Endothelial cell of umbilical vein (primary cell): ENCODE measurements around the gene MAN2B2. TPM values are rescaled to one million over a fixed set of nuclear protein-coding genes. Genes with fewer than 3 reads are reported as not detected.

ENCODE experiments used
- BruUV-seq: library from RNA; stranded (reverse); fragments of 400-500 nt; replicated peaks from 2 replicates; lab custom pipeline; 2021; lab: Mats Ljungman, UMichigan
- CTCF ChIA-PET: fragments of 300-600, 350-600 bp; sonication (Branson Sonifier 250); formaldehyde crosslinking; loops from one replicate; lab custom pipeline; 2021; ENCODE audit warnings: antibody characterized with exemption, inconsistent platforms; lab: Charles Lee
- POLR2A ChIA-PET: fragments of 300-600, 350-600 bp; sonication (Branson Sonifier 250); formaldehyde crosslinking; loops from one replicate; lab custom pipeline; 2021; ENCODE audit warnings: antibody characterized with exemption, inconsistent platforms; lab: Charles Lee
- DNase-seq: peaks from one replicate; pipeline ENCODE4 v3.0.0-alpha.2; 2011; ENCODE audit warnings: low read depth, low spot score
- FAIRE-seq: peaks from 2 replicates; lab custom pipeline; 2011; peaks lifted over from hg19 to GRCh38; lab: Jason Lieb, UNC
- H2AFZ ChIP-seq: 2 replicates; pipeline ENCODE4 v1.6.0; 2012; ENCODE audit warnings: low read depth, low read length, control low read depth, inconsistent platforms
- H3K27ac ChIP-seq: 2 replicates; pipeline ENCODE4 v1.5.1; 2011; ENCODE audit warnings: low read depth, mild to moderate bottlenecking, control low read depth, low read length, moderate library complexity; ENCODE audit not compliant: insufficient read depth
- H3K27me3 ChIP-seq, 2 experiments: 2 replicates each; pipeline versions ENCODE4 v1.6.0 to v1.6.1; 2011; ENCODE audit warnings: low read length in 2 of 2, mixed read lengths in 1 of 2; ENCODE audit not compliant: control insufficient read depth in 2 of 2, insufficient read depth in 2 of 2
- H3K36me3 ChIP-seq, 2 experiments: 2 replicates in 1 of 2; 3 replicates in 1 of 2; pipeline ENCODE4 v1.5.1; 2011; ENCODE audit warnings: low read length in 2 of 2, mild to moderate bottlenecking in 1 of 2, moderate library complexity in 1 of 2; ENCODE audit not compliant: control insufficient read depth in 2 of 2, insufficient read depth in 2 of 2; ENCODE audit errors: extremely low read depth in 1 of 2
- H3K4me1 ChIP-seq: 3 replicates; pipeline ENCODE4 v1.5.1; 2011; ENCODE audit warnings: mild to moderate bottlenecking, low read length; ENCODE audit not compliant: control insufficient read depth, insufficient read depth; ENCODE audit errors: extremely low read depth
- H3K4me2 ChIP-seq: 2 replicates; pipeline ENCODE4 v1.6.1; 2011; ENCODE audit warnings: low read length, control low read depth, mixed read lengths; ENCODE audit not compliant: insufficient read depth
- H3K4me3 ChIP-seq, 3 experiments: fragments of 200-600 bp in 1 of 3; sonication (generic), shearing (Covaris generic) in 1 of 3; replicated peaks in 1 of 3; 2 replicates each; pipeline ENCODE4 v1.5.1; 2011 to 2016; ENCODE audit warnings: control low read depth in 3 of 3, low read length in 3 of 3, mild to moderate bottlenecking in 2 of 3, inconsistent platforms in 1 of 3, low read depth in 1 of 3, moderate library complexity in 1 of 3; ENCODE audit not compliant: insufficient read depth in 1 of 3
- H3K79me2 ChIP-seq: 2 replicates; pipeline ENCODE4 v1.6.0; 2012; ENCODE audit warnings: low read length, inconsistent platforms; ENCODE audit not compliant: control insufficient read depth, insufficient read depth
- H3K9ac ChIP-seq: replicated peaks from 2 replicates; pipeline ENCODE3; 2011; ENCODE audit warnings: low read length, control low read depth; ENCODE audit not compliant: insufficient read depth; ENCODE audit errors: extremely low read depth
- H3K9me1 ChIP-seq: replicated peaks from 3 replicates; pipeline ENCODE4 v1.6.0; 2011; ENCODE audit warnings: mild to moderate bottlenecking, low read length; ENCODE audit not compliant: control insufficient read depth, insufficient read depth; ENCODE audit errors: extremely low read depth
- H3K9me3 ChIP-seq: replicated peaks from 2 replicates; pipeline ENCODE4 v1.5.1; 2012; ENCODE audit warnings: low read length, inconsistent platforms; ENCODE audit not compliant: control insufficient read depth, insufficient read depth
- H4K20me1 ChIP-seq: replicated peaks from 2 replicates; pipeline ENCODE3; 2011; ENCODE audit warnings: mild to moderate bottlenecking, low read length; ENCODE audit not compliant: control insufficient read depth, insufficient read depth; ENCODE audit errors: extremely low read depth
- EZH2 ChIP-seq: IDR thresholded peaks from 2 replicates; pipeline ENCODE4 v1.6.1; 2012; ENCODE audit warnings: borderline replicate concordance, low read depth, mild to moderate bottlenecking, moderate library complexity, low read length, inconsistent platforms; ENCODE audit not compliant: severe bottlenecking
- FOS ChIP-seq: IDR thresholded peaks from 2 replicates; pipeline ENCODE4 v1.6.1; 2011; ENCODE audit warnings: mild to moderate bottlenecking, low read length, moderate library complexity, borderline replicate concordance; ENCODE audit not compliant: insufficient read depth
- GATA2 ChIP-seq: IDR thresholded peaks from 2 replicates; pipeline ENCODE4 v1.7.0; 2011; ENCODE audit warnings: low read depth, mild to moderate bottlenecking, moderate library complexity, mixed read lengths, low read length; ENCODE audit not compliant: insufficient read length, insufficient read depth
- JUN ChIP-seq: IDR thresholded peaks from 2 replicates; pipeline ENCODE4 v1.6.1; 2011; ENCODE audit warnings: borderline replicate concordance, low read depth; ENCODE audit not compliant: insufficient read length, insufficient read depth
- MYC ChIP-seq: IDR thresholded peaks from one replicate; pipeline ENCODE4 v1.6.1; 2011; ENCODE audit warnings: mild to moderate bottlenecking, low read depth, low read length
- POLR2A ChIP-seq: IDR thresholded peaks from 2 replicates; pipeline ENCODE4 v1.6.1; 2012; ENCODE audit warnings: low read depth, mild to moderate bottlenecking, control low read depth, low read length
- POLR2AphosphoS5 ChIP-seq: IDR thresholded peaks from 2 replicates; pipeline ENCODE4 v1.6.1; 2012; ENCODE audit warnings: low read depth, mild to moderate bottlenecking, control low read depth, low read length, moderate library complexity; ENCODE audit not compliant: insufficient read depth
- dilution Hi-C: fragments of 300-500 bp; cut with MboI; formaldehyde crosslinking; loops from one replicate; pipeline ENCODE4 v1.15.0; 2019; ENCODE audit warnings: low sequenced_read_pairs; ENCODE audit not compliant: extremely low pct_ligation_motif_present
- intact Hi-C: fragments of 100-400 bp; cut with micrococcal nuclease; formaldehyde crosslinking; loops from one replicate; pipeline ENCODE4 v1.10.0; 2022
- polyA plus RNA-seq, 4 experiments: library from polyadenylated mRNA; depleted of rRNA in 3 of 4; stranded (reverse) in 3 of 4; unstranded in 1 of 4; fragments of >200 nt; gene quantifications; 2 replicates each; pipeline versions ENCODE4 v1.2.1 to v1.2.3, GENCODE V29; 2011 to 2012; ENCODE audit warnings: missing spikeins in 1 of 4
- total RNA-seq: library from RNA; stranded (reverse); gene quantifications from 2 replicates; pipeline ENCODE4 v1.2.3, GENCODE V29; 2021
- TF ChIP-seq, protein P1 (sequence below), 2 donors: IDR thresholded peaks; 1 replicate in 1 of 2; 2 replicates in 1 of 2; pipeline ENCODE4 v1.5.1; 2011; ENCODE audit warnings: low read length in 2 of 2, mild to moderate bottlenecking in 2 of 2, moderate library complexity in 2 of 2, control low read depth in 1 of 2, inconsistent platforms in 1 of 2, low read depth in 1 of 2; ENCODE audit not compliant: insufficient read depth in 1 of 2; ENCODE audit errors: extremely low read depth in 1 of 2

MAN2B2 gene
- total and polyA plus RNA-seq, 2 donors (not counting 3 experiments of a cell fraction or from before 2014, with no cell fraction given) = 15.7 to 25.1 TPM

DNA sequence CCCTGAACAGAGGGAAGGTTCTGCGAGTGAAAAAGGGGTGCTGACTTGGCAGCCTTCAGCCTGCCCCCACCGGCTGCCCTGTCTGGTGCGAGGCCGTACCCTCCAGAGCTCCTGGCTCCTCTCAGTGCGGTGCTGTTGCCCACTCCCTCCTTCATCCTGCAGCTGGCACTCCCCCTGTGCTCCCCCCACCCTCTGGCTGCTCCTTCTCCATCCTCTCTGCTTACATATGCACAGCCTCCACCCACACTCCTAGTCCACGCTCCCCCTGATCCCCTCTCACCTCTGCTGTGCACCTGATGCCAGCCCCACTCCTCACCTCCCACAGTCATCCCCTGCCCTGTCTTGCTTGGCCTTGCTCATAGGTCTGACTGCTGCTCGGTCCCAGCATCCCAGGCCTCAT, 9.9 kb downstream of the MAN2B2 start:
- CTCF ChIA-PET = no interaction called here
- TF ChIP-seq EZH2 = no peak
- Histone ChIP-seq H3K4me2 (no peak overlapping the region), H3K9me1 (no peaks in the 10 kb centered on the region), H3K4me1 (no peaks in the 10 kb centered on the region), H3K27me3 (no peaks in the 10 kb centered on the region), H3K36me3 (peaks cover 2 to 5% of the 10 kb centered on the region in 2 experiments), H4K20me1 (no peaks in the 10 kb centered on the region), H3K9ac (no peak overlapping the region), H2AFZ (no peak overlapping the region), H3K9me3 (no peaks in the 10 kb centered on the region), H3K4me3 (no peak overlapping the region), H3K27ac (no peak overlapping the region), H3K79me2 (no peaks in the 10 kb centered on the region)
- POLR2A ChIA-PET = no interaction called here
- dilution Hi-C loops (no loop called here), intact Hi-C loops (no loop called here)
- FAIRE-seq (no peak), DNase-seq (no peak)
- BruUV-seq = no TSS peak

DNA sequence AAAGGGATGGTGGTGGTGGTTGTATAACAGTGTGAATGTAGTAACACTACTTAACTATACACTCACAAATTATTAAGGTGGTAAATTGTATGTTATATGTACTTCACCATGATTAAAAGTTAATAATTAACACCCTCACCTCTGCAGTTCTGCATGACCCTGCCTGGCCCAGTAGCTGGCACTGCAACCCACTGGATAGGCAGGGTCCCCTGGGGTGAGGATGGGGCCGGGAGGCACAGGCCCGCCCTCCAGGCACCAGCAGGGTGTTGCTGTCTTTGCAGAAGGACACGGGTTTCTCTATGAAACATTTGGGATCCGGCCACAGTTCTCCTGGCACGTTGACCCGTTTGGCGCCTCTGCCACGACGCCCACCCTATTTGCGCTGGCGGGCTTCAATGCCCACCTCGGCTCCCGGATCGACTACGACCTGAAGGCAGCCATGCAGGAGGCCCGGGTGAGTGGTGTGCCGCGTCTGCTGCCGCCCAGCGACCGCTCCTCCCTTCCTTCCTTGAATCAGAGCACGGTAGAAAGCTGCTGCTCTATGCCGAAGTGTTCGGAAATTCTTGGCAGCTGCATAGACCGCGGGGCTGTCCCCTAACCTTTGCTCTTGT, 11.8 kb downstream of the MAN2B2 start:
- Histone ChIP-seq H3K79me2 (no peaks in the 10 kb centered on the region), H3K4me3 (no peak overlapping the region), H3K9me1 (no peaks in the 10 kb centered on the region), H3K36me3 (no peaks in the 10 kb centered on the region), H3K4me1 (no peaks in the 10 kb centered on the region), H3K27ac (no peak overlapping the region), H3K4me2 (no peak overlapping the region), H3K9me3 (no peaks in the 10 kb centered on the region), H3K9ac (no peak overlapping the region), H2AFZ (no peak overlapping the region), H3K27me3 (no peaks in the 10 kb centered on the region), H4K20me1 (no peaks in the 10 kb centered on the region)
- TF ChIP-seq, protein P1, sequence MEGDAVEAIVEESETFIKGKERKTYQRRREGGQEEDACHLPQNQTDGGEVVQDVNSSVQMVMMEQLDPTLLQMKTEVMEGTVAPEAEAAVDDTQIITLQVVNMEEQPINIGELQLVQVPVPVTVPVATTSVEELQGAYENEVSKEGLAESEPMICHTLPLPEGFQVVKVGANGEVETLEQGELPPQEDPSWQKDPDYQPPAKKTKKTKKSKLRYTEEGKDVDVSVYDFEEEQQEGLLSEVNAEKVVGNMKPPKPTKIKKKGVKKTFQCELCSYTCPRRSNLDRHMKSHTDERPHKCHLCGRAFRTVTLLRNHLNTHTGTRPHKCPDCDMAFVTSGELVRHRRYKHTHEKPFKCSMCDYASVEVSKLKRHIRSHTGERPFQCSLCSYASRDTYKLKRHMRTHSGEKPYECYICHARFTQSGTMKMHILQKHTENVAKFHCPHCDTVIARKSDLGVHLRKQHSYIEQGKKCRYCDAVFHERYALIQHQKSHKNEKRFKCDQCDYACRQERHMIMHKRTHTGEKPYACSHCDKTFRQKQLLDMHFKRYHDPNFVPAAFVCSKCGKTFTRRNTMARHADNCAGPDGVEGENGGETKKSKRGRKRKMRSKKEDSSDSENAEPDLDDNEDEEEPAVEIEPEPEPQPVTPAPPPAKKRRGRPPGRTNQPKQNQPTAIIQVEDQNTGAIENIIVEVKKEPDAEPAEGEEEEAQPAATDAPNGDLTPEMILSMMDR (IDR thresholded peaks at IDR 0.05; ENCODE audit: extremely low read depth in 1 of 2, insufficient read depth in 1 of 2, low read depth in 1 of 2, low read length in 2 of 2) = no peak
- no peak for TF ChIP-seq GATA2
- TF ChIP-seq POLR2A = no peak
- no peak for TF ChIP-seq EZH2
- TF ChIP-seq FOS = no peak
- TF ChIP-seq JUN = no peak
- TF ChIP-seq MYC = no peak
- TF ChIP-seq POLR2AphosphoS5 = no peak
- POLR2A ChIA-PET = no interaction called here
- intact Hi-C loops (no loop called here), dilution Hi-C loops (no loop called here)
- no peak for FAIRE-seq
- DNase-seq = no peak
- BruUV-seq = no TSS peak
- CTCF ChIA-PET = no interaction called here
